H9 (cell line): Measurements from ENCODE around the gene MROH2B. TPM values are rescaled to one million over a fixed set of nuclear protein-coding genes. Genes with fewer than 3 reads are reported as not detected.

Experiments
- DNase-seq: peaks from one replicate; pipeline ENCODE4 v3.0.0-alpha.2; 2017
- H2AFZ ChIP-seq: one replicate; pipeline ENCODE4 v1.6.1; 2013; ENCODE audit warnings: mild to moderate bottlenecking, low read length, control low read depth, moderate library complexity
- H2AK5ac ChIP-seq: 2 replicates; pipeline ENCODE4 v1.6.1; 2013; ENCODE audit warnings: low read length, control low read depth, mixed read lengths; ENCODE audit not compliant: insufficient read length
- H2BK120ac ChIP-seq: one replicate; pipeline ENCODE4 v1.6.1; 2013; ENCODE audit warnings: low read depth, mild to moderate bottlenecking, low read length, control low read depth, inconsistent platforms; ENCODE audit not compliant: poor library complexity, severe bottlenecking
- H2BK12ac ChIP-seq: 2 replicates; pipeline ENCODE4 v1.6.1; 2013; ENCODE audit warnings: low read length, control low read depth, mixed read lengths, low read depth; ENCODE audit not compliant: insufficient read length
- H2BK15ac ChIP-seq: 2 replicates; pipeline ENCODE4 v1.6.1; 2013; ENCODE audit warnings: low read depth, low read length, control low read depth
- H2BK20ac ChIP-seq: one replicate; pipeline ENCODE4 v1.6.1; 2013; ENCODE audit warnings: low read depth, mild to moderate bottlenecking, low read length, control low read depth, inconsistent platforms; ENCODE audit not compliant: poor library complexity, severe bottlenecking
- H2BK5ac ChIP-seq: 2 replicates; pipeline ENCODE4 v1.6.1; 2013; ENCODE audit warnings: low read length, control low read depth, mixed read lengths; ENCODE audit not compliant: insufficient read length
- H3K14ac ChIP-seq: 2 replicates; pipeline ENCODE4 v1.6.1; 2013; ENCODE audit warnings: low read length, control low read depth; ENCODE audit not compliant: insufficient read depth
- H3K18ac ChIP-seq: 2 replicates; pipeline ENCODE4 v1.6.1; 2013; ENCODE audit warnings: low read depth, mild to moderate bottlenecking, mixed read lengths, low read length, control low read depth; ENCODE audit not compliant: insufficient read length
- H3K23ac ChIP-seq: 2 replicates; pipeline ENCODE4 v1.6.1; 2013; ENCODE audit warnings: low read length, control low read depth, mixed read lengths, low read depth; ENCODE audit not compliant: insufficient read length
- H3K23me2 ChIP-seq: 2 replicates; pipeline ENCODE4 v1.6.1; 2013; ENCODE audit warnings: low read depth, mild to moderate bottlenecking, mixed read lengths, low read length, control low read depth; ENCODE audit not compliant: insufficient read length, poor library complexity, severe bottlenecking
- H3K27ac ChIP-seq: 2 replicates; pipeline ENCODE4 v1.5.1; 2013; ENCODE audit warnings: low read length, control low read depth, mixed read lengths, low read depth; ENCODE audit not compliant: insufficient read length
- H3K27me3 ChIP-seq: 2 replicates; pipeline ENCODE4 v1.6.1; 2013; ENCODE audit warnings: low read length, control low read depth, inconsistent platforms; ENCODE audit not compliant: insufficient read depth
- H3K4ac ChIP-seq: 2 replicates; pipeline ENCODE4 v1.6.1; 2013; ENCODE audit warnings: low read depth, mild to moderate bottlenecking, control low read depth, inconsistent platforms, low read length, moderate library complexity
- H3K4me1 ChIP-seq: 2 replicates; pipeline ENCODE4 v1.6.1; 2013; ENCODE audit warnings: low read length, control low read depth, inconsistent platforms; ENCODE audit not compliant: insufficient read depth
- H3K4me2 ChIP-seq: 2 replicates; pipeline ENCODE4 v1.6.1; 2013; ENCODE audit warnings: low read length, control low read depth, mixed read lengths; ENCODE audit not compliant: insufficient read length, insufficient read depth
- H3K56ac ChIP-seq: 2 replicates; pipeline ENCODE4 v1.6.1; 2013; ENCODE audit warnings: low read depth, mild to moderate bottlenecking, mixed read lengths, low read length, control low read depth; ENCODE audit not compliant: insufficient read length
- H3K79me1 ChIP-seq: 2 replicates; pipeline ENCODE4 v1.6.1; 2013; ENCODE audit warnings: low read depth, mild to moderate bottlenecking, moderate library complexity, low read length, control low read depth, inconsistent platforms; ENCODE audit not compliant: insufficient read depth, poor library complexity, severe bottlenecking
- H3K79me2 ChIP-seq: 2 replicates; pipeline ENCODE4 v1.6.1; 2013; ENCODE audit warnings: low read length, control low read depth, inconsistent platforms; ENCODE audit not compliant: insufficient read depth
- H3K9ac ChIP-seq: 2 replicates; pipeline ENCODE4 v1.6.1; 2013; ENCODE audit warnings: low read length, control low read depth, mixed read lengths; ENCODE audit not compliant: insufficient read length; ENCODE audit errors: extremely low read depth
- H3K9me3 ChIP-seq: one replicate; pipeline ENCODE4 v1.6.1; 2013; ENCODE audit warnings: low read depth, low read length, inconsistent platforms; ENCODE audit not compliant: control insufficient read depth
- H3T11ph ChIP-seq: one replicate; pipeline ENCODE4 v1.6.1; 2013; ENCODE audit warnings: mild to moderate bottlenecking, low read length, control low read depth, inconsistent platforms
- H4K20me1 ChIP-seq: one replicate; pipeline ENCODE4 v1.6.1; 2013; ENCODE audit not compliant: control insufficient read depth, insufficient read length, insufficient read depth
- H4K5ac ChIP-seq: 2 replicates; pipeline ENCODE4 v1.6.1; 2013; ENCODE audit warnings: low read depth, mild to moderate bottlenecking, mixed read lengths, low read length, control low read depth; ENCODE audit not compliant: insufficient read length
- H4K8ac ChIP-seq: replicated peaks from 2 replicates; pipeline ENCODE4 v1.6.1; 2013; ENCODE audit warnings: low read length, control low read depth, mixed read lengths, low read depth; ENCODE audit not compliant: insufficient read length
- H4K91ac ChIP-seq: 2 replicates; pipeline ENCODE4 v1.6.1; 2013; ENCODE audit warnings: low read depth, mild to moderate bottlenecking, moderate library complexity, mixed read lengths, low read length, control low read depth; ENCODE audit not compliant: insufficient read length
- H3K27ac Mint-ChIP-seq, 3 experiments: 2 replicates in 2 of 3; 3 replicates in 1 of 3; pipeline ENCODE4 v1.8.0; 2020 to 2021; ENCODE audit warnings: mixed read lengths in 3 of 3, mild to moderate bottlenecking in 1 of 3, moderate library complexity in 1 of 3
- H3K27me3 Mint-ChIP-seq: 2 replicates; pipeline ENCODE4 v1.8.0; 2021; ENCODE audit warnings: low read depth, mild to moderate bottlenecking, moderate library complexity, mixed read lengths
- H3K36me3 Mint-ChIP-seq, 3 experiments: 2 replicates in 2 of 3; 3 replicates in 1 of 3; pipeline ENCODE4 v1.8.0; 2020 to 2021; ENCODE audit warnings: low read depth in 3 of 3, mixed read lengths in 3 of 3; ENCODE audit not compliant: insufficient read depth in 1 of 3
- H3K4me1 Mint-ChIP-seq, 2 experiments: 2 replicates each; pipeline ENCODE4 v1.8.0; 2020; ENCODE audit warnings: mixed read lengths in 2 of 2
- H3K4me3 Mint-ChIP-seq, 2 experiments: 2 replicates in 1 of 2; 3 replicates in 1 of 2; pipeline ENCODE4 v1.8.0; 2020 to 2021; ENCODE audit warnings: mild to moderate bottlenecking in 2 of 2, mixed read lengths in 2 of 2, moderate library complexity in 1 of 2
- H3K9me3 Mint-ChIP-seq, 2 experiments: 2 replicates in 1 of 2; 3 replicates in 1 of 2; pipeline ENCODE4 v1.8.0; 2020; ENCODE audit warnings: mild to moderate bottlenecking in 2 of 2, mixed read lengths in 2 of 2, moderate library complexity in 1 of 2
- CTCF ChIP-seq: fragments of 200-600 bp; sonication (generic); conservative IDR thresholded peaks from 3 replicates; pipeline ENCODE4 v1.8.0; 2021; ENCODE audit warnings: antibody characterized with exemption, mild to moderate bottlenecking
- WGBS: extraction: QIAGEN DNeasy Blood & Tissue Kit; methylation state at CpG from one replicate; pipeline ENCODE4 v1.1.7; 2013; ENCODE audit warnings: missing lambda C conversion rate, low lambda C conversion rate, mixed read lengths; ENCODE audit not compliant: insufficient read length; ENCODE audit errors: extremely low coverage; 5-methylcytosine and 5-hydroxymethylcytosine counted together
- total RNA-seq: library from RNA; stranded (reverse); gene quantifications from 2 replicates; pipeline ENCODE4 v1.2.1, GENCODE V29; 2021

The MROH2B gene
- total RNA-seq, 1 experiment from 2014 or later, result not detected

GRCh38 chr5:41094871-41095270 lies 23.7 kb upstream of the MROH2B start:
- Histone ChIP-seq H4K5ac (no peak overlapping the region), H3K23me2 (no peaks in the 10 kb centered on the region), H3T11ph (no peak overlapping the region), H2BK5ac (no peak overlapping the region), H4K8ac (peak overlapping the region; percentile 96), H3K27ac (no peak overlapping the region), H3K79me2 (no peaks in the 10 kb centered on the region), H3K56ac (no peak overlapping the region), H3K23ac (no peak overlapping the region), H2BK12ac (no peak overlapping the region), H3K4me2 (no peak overlapping the region), H3K14ac (no peak overlapping the region), H3K4me1 (peaks cover 2% of the 10 kb centered on the region; the same call in 1 of the 2 replicates), H2AFZ (peak overlapping the region; percentile 93), H3K18ac (no peak overlapping the region), H4K20me1 (no peaks in the 10 kb centered on the region), H3K4ac (no peak overlapping the region), H3K9ac (no peak overlapping the region), H3K9me3 (no peaks in the 10 kb centered on the region), H3K79me1 (no peaks in the 10 kb centered on the region), H3K27me3 (no peaks in the 10 kb centered on the region), H2BK20ac (no peak overlapping the region), H2BK120ac (no peak overlapping the region), H2BK15ac (no peak overlapping the region), H4K91ac (no peak overlapping the region), H2AK5ac (no peak overlapping the region)
- H3K9me3 Mint-ChIP-seq, result peaks cover 0 to 3% of the 10 kb centered on the region in 2 experiments; a peak in 2 of 5 replicates
- H3K4me3 Mint-ChIP-seq, result no peak overlapping the region
- TF ChIP-seq CTCF, result no peak
- H3K27ac Mint-ChIP-seq, result no peak overlapping the region
- DNase-seq, result no peak
- H3K27me3 Mint-ChIP-seq, result no peaks in the 10 kb centered on the region
- no peaks in the 10 kb centered on the region; a peak in 1 of 7 replicates for H3K36me3 Mint-ChIP-seq
- WGBS, result no CpG with 5 or more reads among the region's 2 CpGs
- no peaks in the 10 kb centered on the region for H3K4me1 Mint-ChIP-seq
